SK-N-DZ (cell line): ENCODE data around the gene MACROD2.

Source experiments
- DNase-seq: peaks from one replicate; pipeline ENCODE4 v3.0.0-alpha.2; 2015; ENCODE audit warnings: low spot score

The MACROD2 gene

DNA sequence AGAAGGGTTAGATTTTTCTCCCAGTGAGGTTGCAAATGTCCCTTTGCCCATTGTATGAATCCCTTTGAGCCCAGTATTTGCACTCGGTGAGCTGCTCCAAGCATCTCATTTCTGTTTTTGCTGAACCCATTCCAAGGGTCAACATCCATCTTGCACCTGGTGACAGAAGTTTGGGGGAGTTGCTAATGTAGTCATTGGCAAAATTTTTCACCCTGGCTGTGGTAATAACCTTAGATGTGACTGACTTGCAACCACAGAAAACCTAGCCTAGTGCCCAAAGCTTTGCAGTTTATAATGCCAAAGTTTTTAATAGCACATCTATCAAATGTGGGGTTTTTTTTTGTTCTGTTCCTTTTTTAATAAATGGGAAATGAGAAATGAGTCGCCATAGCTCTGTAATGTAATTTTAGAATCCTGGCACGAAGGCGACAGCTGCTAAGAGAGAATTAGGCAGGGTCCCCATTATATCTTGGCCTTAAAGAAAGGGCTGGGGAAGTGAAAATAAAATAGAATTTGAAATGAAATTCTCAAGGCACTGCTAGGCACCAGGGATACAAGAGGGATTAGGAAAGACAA, 1895.2 kb downstream of the MACROD2 start:
- no peak for DNase-seq

GRCh38 chr20:15895126-15895525, 1899.8 kb downstream of the MACROD2 start:
- DNase-seq, result no peak

- no peak for DNase-seq
These were observed 1900.3 kb downstream of the MACROD2 start for GRCh38 chr20:15895560-15896084.

DNA sequence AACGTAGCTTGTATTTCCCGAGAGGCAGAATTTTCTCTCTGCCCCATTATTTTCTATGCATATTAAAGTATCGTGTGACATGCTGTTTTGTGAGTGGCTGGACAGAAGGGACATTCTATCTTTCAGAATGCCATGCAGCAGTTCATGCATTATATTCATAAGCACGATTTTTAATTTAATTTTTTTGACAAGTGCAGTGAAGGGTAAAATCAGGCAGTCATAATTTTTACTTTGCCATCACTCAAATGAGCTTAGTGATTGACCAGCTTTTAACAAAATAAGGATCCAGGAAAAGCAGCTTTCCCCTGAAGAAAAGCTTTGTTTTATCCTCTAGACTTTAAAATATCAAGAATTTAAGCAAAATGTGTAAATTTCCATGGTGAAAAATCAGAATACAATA, 1904.7 kb downstream of the MACROD2 start:
- no peak for DNase-seq

GRCh38 chr20:15900443-15900842, 1905.1 kb downstream of the MACROD2 start:
- DNase-seq, result no peak

GRCh38 chr20:15902493-15902892, 1907.2 kb downstream of the MACROD2 start:
- DNase-seq, result peak; percentile 28

DNA sequence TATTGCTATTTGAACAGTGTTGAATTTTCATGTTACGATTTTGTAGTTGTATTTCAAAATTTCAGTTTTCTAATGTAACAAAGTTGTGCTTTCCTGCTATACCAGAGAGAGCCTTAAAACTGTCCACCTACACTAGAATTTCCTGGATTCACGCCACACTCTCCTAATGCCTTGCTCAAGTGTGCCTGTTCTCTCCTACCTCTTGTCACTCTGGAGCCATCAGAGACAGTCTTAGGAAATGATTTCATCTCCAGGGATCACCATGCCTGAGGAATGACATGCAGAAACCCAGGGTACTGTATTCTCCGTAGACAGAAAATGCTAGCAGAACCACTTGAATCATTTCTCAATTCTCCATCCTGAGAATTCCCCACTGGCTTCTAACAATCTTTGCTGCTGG, 1910.3 kb downstream of the MACROD2 start:
- DNase-seq, result no peak

DNA sequence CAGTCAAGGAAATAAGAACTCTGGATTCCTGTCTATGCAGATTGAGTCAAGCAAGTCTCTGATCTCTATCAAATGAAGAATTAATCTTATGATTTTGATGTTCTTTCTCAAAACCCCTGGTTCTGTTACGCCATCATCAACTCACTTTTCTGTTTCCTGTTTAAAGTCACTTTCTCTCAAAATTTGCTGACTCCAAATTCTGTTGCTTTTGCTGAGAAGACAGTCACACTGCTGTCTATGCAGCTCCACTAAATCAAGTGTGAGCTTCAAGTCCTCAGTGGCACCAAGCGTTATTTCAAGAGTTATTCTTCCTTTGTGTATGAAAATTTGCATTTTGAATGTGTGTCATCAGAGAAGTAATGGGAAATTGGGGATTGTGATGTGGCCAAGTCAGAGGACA, 1914.7 kb downstream of the MACROD2 start:
- DNase-seq, result no peak

DNA sequence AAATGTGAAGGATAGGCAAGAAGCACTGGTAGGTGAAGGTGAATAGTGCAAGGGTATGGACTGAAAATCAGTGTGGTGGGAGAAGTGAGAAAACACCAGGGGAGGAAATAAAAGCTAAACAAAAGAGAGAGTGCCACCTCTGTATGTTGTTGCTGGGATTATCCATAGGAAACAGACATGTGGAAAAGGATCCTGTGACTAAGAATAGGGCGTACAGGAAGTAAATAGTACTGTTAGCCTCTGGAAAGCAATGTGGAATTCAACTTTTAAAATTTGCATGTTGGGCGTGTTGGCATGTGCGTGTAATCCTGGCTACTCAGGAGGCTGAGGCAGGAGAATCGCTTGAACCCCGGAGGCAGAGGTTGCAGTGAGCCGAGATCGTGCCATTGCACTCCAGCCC, 1916.3 kb downstream of the MACROD2 start:
- DNase-seq, result no peak

GRCh38 chr20:15913391-15914025, 1918.2 kb downstream of the MACROD2 start:
- no peak for DNase-seq

DNA sequence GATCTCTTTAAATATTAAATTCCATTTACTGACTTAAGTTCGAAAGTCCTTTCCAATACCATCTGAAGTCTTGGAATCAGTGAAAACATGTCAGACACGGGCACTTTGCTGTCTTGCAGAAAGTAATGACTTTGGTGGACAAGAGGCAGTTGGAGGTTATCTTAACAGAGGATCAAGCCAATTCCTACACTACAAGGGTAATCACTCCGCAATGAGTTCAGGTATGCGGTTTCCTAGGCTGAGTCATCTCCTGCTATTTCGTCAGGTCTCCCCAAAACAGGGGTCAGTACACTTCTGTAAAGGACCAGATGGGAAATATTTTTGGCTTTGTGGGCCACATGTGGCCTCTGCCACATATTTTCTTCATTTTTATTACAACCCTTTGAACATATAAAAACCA, 1921.3 kb downstream of the MACROD2 start:
- no peak for DNase-seq

DNA sequence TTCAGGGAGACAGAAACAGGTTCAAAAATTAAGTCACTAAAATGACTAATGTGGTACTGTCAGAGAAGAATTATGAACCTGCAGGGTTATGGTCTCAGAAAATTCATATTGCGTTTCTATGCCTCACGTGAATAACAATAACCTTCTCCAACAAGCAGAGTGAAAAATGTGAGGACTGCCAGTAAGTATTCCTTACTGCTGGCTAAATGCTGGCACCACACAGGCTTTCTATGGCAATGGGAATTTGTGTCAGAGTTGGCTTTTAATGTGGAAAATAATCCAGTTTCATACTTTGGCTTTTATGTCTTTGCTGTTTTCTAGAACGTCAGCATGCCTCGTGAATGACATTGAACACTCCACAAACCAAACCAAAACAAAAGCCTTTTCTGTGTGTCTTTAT, 1922.0 kb downstream of the MACROD2 start:
- DNase-seq, result no peak

DNA sequence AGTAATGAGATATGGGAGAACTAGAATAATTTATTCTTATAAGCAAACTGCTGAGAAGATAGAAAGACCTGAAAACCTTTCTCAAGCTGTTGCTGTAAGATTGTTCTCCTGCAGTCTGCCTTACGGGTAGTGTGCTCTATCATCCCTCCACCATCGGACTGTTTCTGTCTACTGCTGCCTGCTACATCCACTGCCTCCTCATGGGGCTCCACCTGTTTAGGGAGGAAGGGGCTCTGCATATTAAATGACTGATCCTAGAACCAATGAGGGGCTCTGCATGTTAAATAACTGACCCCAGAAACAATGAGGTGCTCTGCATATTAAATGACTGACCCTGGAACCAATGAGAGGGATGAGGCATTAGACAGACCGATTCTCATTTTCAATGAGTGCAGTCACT, 1923.3 kb downstream of the MACROD2 start:
- DNase-seq, result no peak

DNA sequence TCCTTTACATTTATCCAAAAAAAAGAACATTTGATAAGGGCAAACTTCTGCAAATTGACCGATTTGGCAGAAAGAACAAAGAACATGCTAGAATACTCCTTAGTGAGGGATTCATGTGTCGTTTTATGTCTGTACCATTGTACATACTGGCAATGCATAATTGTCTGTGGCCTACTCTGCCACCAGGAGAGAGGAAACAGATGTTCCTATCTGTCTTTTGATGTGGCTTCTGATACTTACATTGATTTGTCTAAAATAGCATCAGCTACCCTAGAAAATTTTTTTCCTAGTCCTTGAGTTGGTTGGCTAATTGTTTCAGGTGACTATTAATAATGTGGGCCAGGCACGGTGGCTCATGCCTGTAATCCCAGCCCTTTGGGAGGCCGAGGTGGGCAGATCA, 1923.8 kb downstream of the MACROD2 start:
- DNase-seq, result no peak

GRCh38 chr20:15921930-15922329, 1926.6 kb downstream of the MACROD2 start:
- DNase-seq, result no peak

DNA sequence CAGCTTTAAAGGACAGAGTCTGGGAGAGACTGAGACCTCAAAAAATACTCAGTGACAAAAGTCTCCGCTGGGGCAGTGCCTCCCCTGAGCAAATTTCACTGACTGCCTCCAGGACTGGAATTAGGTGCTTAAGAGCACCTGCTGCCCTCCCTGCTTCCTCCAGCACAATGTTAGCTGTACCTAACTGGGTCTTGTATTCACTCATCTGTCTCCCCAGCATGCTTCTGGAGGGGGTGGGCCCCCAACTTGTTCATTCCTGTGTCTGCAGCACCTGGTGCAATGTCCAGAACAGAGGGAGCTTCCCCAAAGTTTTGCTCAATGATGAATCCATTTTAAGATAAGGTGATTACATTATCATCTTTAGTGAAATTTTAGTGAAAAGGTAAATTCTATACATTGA, 1927.2 kb downstream of the MACROD2 start:
- no peak for DNase-seq

DNA sequence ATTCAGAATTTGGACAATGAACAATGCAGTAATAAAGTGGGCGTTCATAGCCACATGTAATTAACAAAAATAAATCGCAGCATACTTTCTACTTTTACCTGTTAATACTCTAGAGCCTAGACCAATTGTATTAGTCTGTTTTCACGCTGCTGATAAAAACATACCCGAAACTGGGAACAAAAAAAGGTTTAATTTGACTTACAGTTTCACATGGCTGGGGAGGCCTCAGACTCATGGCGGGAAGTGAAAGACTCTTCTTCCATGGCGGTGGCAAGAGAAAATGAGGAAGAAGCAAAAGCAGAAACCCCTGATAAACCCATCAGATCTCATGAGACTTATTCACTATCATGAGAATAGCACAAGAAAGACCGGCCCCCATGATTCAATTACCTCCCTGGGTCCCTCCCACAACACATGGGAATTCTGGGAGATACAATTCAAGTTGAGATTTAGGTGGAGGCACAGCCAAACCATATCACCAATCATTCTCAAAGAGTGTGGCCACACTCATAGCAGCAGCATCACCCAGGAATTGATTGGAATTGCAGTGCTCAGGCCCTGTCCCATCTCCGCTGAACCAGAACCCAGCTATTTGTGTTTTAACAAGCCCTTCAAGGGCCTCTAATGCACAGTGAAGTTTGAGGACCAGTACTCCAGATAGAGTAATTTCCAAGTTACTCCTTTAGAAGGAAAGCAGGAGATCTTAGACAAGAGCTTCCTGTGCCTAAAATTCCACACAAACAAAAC, 1927.9 kb downstream of the MACROD2 start:
- no peak for DNase-seq

GRCh38 chr20:15924556-15924955, 1929.2 kb downstream of the MACROD2 start:
- DNase-seq, result no peak

DNA sequence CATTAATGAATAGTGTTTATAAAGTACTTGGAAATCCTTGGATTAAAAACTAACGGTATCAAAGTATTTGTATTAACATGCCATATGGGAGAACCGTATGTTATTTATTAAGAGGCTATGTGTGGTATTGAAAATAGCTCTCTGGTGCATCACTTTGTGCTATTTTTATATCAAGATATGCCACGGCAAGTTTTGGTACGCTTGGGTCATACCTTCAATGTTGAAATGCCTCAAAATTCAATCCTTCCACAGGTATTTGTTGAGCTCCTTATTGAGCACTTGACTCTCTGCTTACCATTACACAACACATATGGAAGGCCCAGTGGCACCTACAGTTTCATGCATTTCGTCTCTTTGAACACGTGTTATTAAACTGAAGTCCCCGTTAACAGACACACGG, 1930.1 kb downstream of the MACROD2 start:
- no peak for DNase-seq

GRCh38 chr20:15927893-15928650, 1932.8 kb downstream of the MACROD2 start:
- DNase-seq, result no peak

DNA sequence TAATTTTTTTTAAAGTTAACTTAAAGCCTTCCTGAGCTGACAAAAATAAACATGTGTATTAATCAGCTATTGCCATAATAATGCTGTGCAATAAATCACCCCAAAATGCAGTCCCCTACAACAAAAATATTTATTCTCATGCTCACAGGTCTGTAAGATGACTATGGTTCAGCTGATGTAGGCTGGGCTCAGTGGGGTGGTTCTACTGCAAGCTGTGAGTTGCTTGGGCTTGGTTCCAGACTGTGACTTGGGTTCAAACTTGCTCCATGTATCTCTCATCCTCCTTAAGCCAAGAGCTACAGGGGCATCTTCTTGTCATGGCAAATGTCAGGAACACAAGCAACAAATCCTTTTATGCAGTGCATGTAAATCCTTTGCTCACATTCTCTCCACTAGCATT, 1933.6 kb downstream of the MACROD2 start:
- DNase-seq, result no peak
